GM21576 (cell line): Measurements from ENCODE around the gene CUBN.
"Not testable (repeated sequence)": the region's sequence is repeated elsewhere in the genome, so short reads cannot be mapped to it uniquely, and the experiment has no call there.

ENCODE experiments used
- ATAC-seq: cut with Tn5 transposase; IDR thresholded peaks from one replicate; pipeline ENCODE4 v1.9.1; 2021; ENCODE audit warnings: mild to moderate bottlenecking, moderate library complexity; ENCODE audit not compliant: unreplicated experiment

Gene CUBN

GRCh38 chr10:17141504-17142229, 12.1 kb upstream of the CUBN start:
- no peak for ATAC-seq

GRCh38 chr10:17140386-17140761, 10.8 kb upstream of the CUBN start:
- ATAC-seq: no peak

GRCh38 chr10:17138460-17139042, 8.9 kb upstream of the CUBN start:
- ATAC-seq: no peak

- ATAC-seq: no peak
Observed at GRCh38 chr10:17134737-17135260, 5.2 kb upstream of the CUBN start.

GRCh38 chr10:17134282-17134681, 4.7 kb upstream of the CUBN start:
- ATAC-seq: no peak

GRCh38 chr10:17128261-17128660, 1.4 kb downstream of the CUBN start:
- no peak for ATAC-seq

- no peak for ATAC-seq
Observed at GRCh38 chr10:17126327-17126726, 3.3 kb downstream of the CUBN start.

GRCh38 chr10:17125206-17125893, 4.3 kb downstream of the CUBN start:
- no peak for ATAC-seq

- no peak for ATAC-seq
Observed at GRCh38 chr10:17123961-17124360, 5.7 kb downstream of the CUBN start.

GRCh38 chr10:17122726-17123661, 6.6 kb downstream of the CUBN start:
- no peak for ATAC-seq

- ATAC-seq: no peak
Observed at GRCh38 chr10:17122052-17122451, 7.6 kb downstream of the CUBN start.

- ATAC-seq: no peak
Observed at GRCh38 chr10:17120694-17121093, 8.9 kb downstream of the CUBN start.

GRCh38 chr10:17119845-17120244, 9.8 kb downstream of the CUBN start:
- no peak for ATAC-seq

- no peak for ATAC-seq
Observed at GRCh38 chr10:17116193-17116592, 13.4 kb downstream of the CUBN start.

- no peak for ATAC-seq
Observed at GRCh38 chr10:17115683-17116082, 13.9 kb downstream of the CUBN start.

GRCh38 chr10:17114878-17115444, 14.7 kb downstream of the CUBN start:
- ATAC-seq: not testable (repeated sequence)

- no peak for ATAC-seq
Observed at GRCh38 chr10:17113889-17114540, 15.6 kb downstream of the CUBN start.

- ATAC-seq: no peak
Observed at GRCh38 chr10:17113346-17113745, 16.3 kb downstream of the CUBN start.

GRCh38 chr10:17112566-17112965, 17.0 kb downstream of the CUBN start:
- no peak for ATAC-seq
